IPS DF 6.9 (cell line): Measurements from ENCODE around the gene TMEM200B.
"Not testable (repeated sequence)": the region's sequence is repeated elsewhere in the genome, so short reads cannot be mapped to it uniquely, and the experiment has no call there.

Source experiments
- DNase-seq: peaks from one replicate; pipeline ENCODE4 v3.0.0-alpha.2; 2013; ENCODE audit warnings: low read depth, low spot score
- H3K27ac ChIP-seq: one replicate; pipeline ENCODE4 v1.5.1; 2013; ENCODE audit warnings: low read length, control low read depth
- H3K27me3 ChIP-seq: 2 replicates; pipeline ENCODE4 v1.6.1; 2013; ENCODE audit warnings: mild to moderate bottlenecking, low read length; ENCODE audit not compliant: control insufficient read depth, insufficient read depth
- H3K36me3 ChIP-seq: 2 replicates; pipeline ENCODE4 v1.6.1; 2013; ENCODE audit warnings: low read length; ENCODE audit not compliant: control insufficient read depth, insufficient read depth
- H3K4me1 ChIP-seq: 2 replicates; pipeline ENCODE4 v1.6.1; 2013; ENCODE audit warnings: low read length; ENCODE audit not compliant: control insufficient read depth, insufficient read depth
- H3K4me3 ChIP-seq: 2 replicates; pipeline ENCODE4 v1.5.1; 2013; ENCODE audit warnings: mild to moderate bottlenecking, low read length
- H3K9me3 ChIP-seq: 2 replicates; pipeline ENCODE4 v1.6.1; 2013; ENCODE audit warnings: low read length, inconsistent platforms; ENCODE audit not compliant: control insufficient read depth, insufficient read depth
- WGBS: extraction: QIAGEN DNeasy Blood & Tissue Kit; methylation state at CpG from one replicate; pipeline ENCODE4 v1.1.7; 2013; ENCODE audit warnings: mixed read lengths, missing lambda C conversion rate; ENCODE audit not compliant: insufficient read length, insufficient coverage; 5-methylcytosine and 5-hydroxymethylcytosine counted together

TMEM200B gene

GRCh38 chr1:29084196-29084521, 39.5 kb downstream of the TMEM200B start:
- WGBS: 100% methylated on average over 2 of the region's 2 CpGs
- Histone ChIP-seq H3K9me3 (no peaks in the 10 kb centered on the region), H3K27me3 (no peaks in the 10 kb centered on the region), H3K4me3 (no peak overlapping the region), H3K27ac (no peak overlapping the region), H3K36me3 (no peaks in the 10 kb centered on the region), H3K4me1 (no peaks in the 10 kb centered on the region)
- DNase-seq: no peak

DNA sequence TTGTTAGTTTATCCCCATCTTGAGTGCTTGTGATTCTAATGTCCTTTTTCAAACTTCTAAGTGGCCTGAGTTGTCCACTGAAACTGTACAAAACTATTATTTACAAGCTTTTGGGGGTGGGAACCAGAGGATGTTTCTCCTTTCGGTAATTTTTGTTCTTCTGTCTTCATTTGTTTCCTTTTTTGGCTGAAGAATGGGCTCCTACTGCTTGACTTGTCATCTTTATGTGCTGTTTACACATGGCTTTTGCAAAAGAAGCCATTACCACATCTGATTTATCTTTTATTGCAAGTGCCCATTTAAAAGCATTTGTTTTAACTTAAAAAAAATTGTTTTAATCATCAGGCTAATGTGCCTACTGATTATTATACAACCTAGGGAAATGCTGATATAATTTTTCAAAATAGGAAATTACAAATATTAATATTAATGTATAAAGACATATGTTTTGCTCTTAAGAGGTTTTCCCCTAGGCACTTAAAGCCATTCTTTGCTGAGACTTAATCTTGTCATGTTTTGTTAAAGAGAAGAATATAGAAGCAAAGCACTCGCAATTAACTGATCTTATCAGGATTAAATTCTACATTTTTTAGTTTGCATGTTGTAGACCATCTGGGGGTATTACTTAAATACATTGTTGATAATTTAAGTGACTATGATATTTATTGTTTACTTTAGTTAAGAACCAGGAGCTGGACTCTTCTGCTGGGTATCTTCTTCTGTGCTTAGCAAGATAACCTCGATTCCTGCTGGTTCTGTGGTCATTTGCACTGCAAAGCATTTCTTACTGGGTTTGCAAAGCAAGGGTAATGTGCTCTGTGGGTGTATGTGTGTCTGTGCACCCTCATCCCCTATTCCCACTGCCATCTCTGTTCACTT, 40.1 kb downstream of the TMEM200B start:
- no peaks in the 10 kb centered on the region for H3K9me3 ChIP-seq
- H3K27me3 ChIP-seq: no peaks in the 10 kb centered on the region
- H3K36me3 ChIP-seq: no peaks in the 10 kb centered on the region
- H3K4me1 ChIP-seq: no peaks in the 10 kb centered on the region
- no peak overlapping the region for H3K27ac ChIP-seq
- H3K4me3 ChIP-seq: no peak overlapping the region
- no CpG with 5 or more reads among the region's 3 CpGs for WGBS
- DNase-seq: no peak

DNA sequence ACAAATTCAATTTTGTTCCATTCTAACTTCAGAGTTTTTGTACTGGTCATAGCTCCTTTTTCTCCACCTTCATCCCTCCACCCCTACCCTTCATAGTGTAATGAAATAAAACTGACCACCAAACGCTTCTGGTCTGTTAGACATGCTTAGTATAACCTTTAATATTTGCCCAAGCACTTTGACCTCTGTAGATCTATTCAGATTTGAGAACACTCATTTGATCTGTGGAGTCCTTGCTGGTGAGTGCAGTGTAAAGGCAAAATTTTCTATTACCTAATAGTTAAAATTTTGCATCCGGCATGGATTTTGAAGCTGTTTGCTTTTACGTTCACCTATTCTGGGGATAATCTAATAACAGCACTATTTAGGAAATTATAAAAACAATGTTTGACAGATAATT, 41.2 kb downstream of the TMEM200B start:
- H3K27ac ChIP-seq: no peak overlapping the region
- no peaks in the 10 kb centered on the region for H3K36me3 ChIP-seq
- H3K9me3 ChIP-seq: no peaks in the 10 kb centered on the region
- no peak overlapping the region for H3K4me3 ChIP-seq
- no peak for DNase-seq
- H3K27me3 ChIP-seq: no peaks in the 10 kb centered on the region
- WGBS: no CpG with 5 or more reads among the region's 3 CpGs
- H3K4me1 ChIP-seq: no peaks in the 10 kb centered on the region

DNA sequence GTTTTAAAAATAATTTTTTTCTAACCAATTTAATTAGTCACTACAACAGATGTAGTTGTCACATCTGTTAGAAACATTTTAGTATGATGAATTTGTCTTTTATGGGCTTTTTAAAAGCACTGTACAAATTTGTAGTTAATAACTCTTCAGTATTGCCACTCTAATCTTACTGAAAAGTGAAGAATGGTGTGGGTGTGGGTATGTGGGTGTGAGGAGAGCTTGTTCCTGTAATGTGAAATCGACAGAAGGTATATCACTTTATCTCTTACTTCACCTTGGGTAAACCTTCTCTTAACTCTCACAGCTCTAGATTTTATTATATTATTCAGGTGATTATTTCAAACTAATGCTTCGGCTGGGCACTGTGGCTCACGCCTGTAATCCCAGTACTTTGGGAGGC, 42.5 kb downstream of the TMEM200B start:
- WGBS: no CpG with 5 or more reads among the region's 3 CpGs
- no peaks in the 10 kb centered on the region for H3K27me3 ChIP-seq
- no peaks in the 10 kb centered on the region for H3K4me1 ChIP-seq
- no peak for DNase-seq
- no peaks in the 10 kb centered on the region for H3K36me3 ChIP-seq
- no peak overlapping the region for H3K27ac ChIP-seq
- H3K4me3 ChIP-seq: no peak overlapping the region
- H3K9me3 ChIP-seq: no peaks in the 10 kb centered on the region

DNA sequence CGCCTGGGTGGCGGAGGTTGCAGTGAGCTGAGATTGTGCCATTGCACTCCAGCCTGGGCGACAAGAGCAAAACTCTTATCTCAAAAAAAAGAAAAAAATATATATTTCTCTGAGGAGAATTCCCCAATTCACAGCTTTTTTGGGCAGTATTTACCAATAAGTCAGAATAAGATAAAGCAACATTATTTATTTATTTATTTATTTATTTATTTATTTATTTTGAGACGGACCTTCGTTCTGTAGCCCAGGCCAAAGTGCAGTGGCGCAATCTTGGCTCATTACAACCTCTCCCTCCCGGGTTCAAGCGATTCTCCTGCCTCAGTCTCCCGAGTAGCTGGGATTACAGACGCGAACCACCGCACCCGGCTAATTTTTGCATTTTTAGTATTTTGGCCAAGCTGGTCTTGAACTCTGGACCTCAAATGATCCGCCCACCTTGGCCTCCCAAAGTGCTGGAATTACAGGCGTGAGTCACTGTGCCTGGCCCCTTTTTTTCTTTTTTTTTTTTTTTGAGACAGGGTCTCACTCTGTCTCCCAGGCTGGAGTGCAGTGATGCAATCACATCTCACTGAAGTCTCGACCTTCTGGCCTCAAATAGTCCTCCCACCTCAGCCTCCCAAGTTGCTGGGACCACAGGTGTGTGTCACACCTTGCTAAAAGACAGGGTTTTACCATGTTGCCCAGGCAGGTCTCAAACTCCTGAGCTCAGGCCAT, 43.6 kb downstream of the TMEM200B start:
- H3K4me3 ChIP-seq, H3K36me3 ChIP-seq: not testable (repeated sequence)
- WGBS: no CpG with 5 or more reads among the region's 16 CpGs

GRCh38 chr1:29077155-29077554, 46.5 kb downstream of the TMEM200B start:
- H3K36me3 ChIP-seq: no peaks in the 10 kb centered on the region
- H3K27ac ChIP-seq: no peak overlapping the region
- H3K9me3 ChIP-seq: no peaks in the 10 kb centered on the region
- no peaks in the 10 kb centered on the region for H3K27me3 ChIP-seq
- DNase-seq: no peak
- WGBS: no CpG with 5 or more reads among the region's 2 CpGs
- H3K4me3 ChIP-seq: no peak overlapping the region
- H3K4me1 ChIP-seq: no peaks in the 10 kb centered on the region

More for the DNA sequence above, 43.6 kb downstream of the TMEM200B start:
- not testable (repeated sequence) for H3K27me3 ChIP-seq, DNase-seq, H3K9me3 ChIP-seq, H3K4me1 ChIP-seq, H3K27ac ChIP-seq
